Hepatocyte (in vitro differentiated cells): ENCODE measurements around the gene COPS7A.

Experiments
- EZH2 ChIP-seq: fragments of 200-600 bp; sonication (generic); IDR thresholded peaks from 2 replicates; pipeline ENCODE4 v1.6.1; 2016; ENCODE audit warnings: antibody characterized with exemption, mild to moderate bottlenecking, borderline replicate concordance
- TF ChIP-seq, protein P1 (sequence below): fragments of 200-600 bp; sonication (generic); IDR thresholded peaks from 2 replicates; pipeline ENCODE4 v1.5.1; 2016; ENCODE audit warnings: antibody characterized with exemption, mild to moderate bottlenecking; ENCODE audit not compliant: poor library complexity

DNA sequence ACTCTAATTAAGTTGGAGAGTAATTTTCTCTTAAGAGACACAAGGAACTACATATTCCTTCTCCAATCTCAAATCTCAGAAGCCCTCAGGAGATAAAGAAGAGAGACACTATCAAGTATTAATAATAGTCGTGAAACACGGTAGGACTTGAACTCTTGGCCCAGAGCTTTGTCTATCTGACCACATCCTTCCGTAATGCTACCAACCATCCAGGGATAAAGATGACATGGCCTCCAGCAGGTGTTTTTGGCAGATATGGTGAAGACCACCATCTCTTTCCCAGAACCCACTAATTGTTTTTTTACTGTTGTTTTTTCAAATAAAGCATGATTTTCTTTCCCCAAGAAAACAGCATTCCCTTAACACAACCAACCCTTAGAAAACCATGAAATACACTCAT, 38.0 kb upstream of the COPS7A start:
- TF ChIP-seq, protein P1, sequence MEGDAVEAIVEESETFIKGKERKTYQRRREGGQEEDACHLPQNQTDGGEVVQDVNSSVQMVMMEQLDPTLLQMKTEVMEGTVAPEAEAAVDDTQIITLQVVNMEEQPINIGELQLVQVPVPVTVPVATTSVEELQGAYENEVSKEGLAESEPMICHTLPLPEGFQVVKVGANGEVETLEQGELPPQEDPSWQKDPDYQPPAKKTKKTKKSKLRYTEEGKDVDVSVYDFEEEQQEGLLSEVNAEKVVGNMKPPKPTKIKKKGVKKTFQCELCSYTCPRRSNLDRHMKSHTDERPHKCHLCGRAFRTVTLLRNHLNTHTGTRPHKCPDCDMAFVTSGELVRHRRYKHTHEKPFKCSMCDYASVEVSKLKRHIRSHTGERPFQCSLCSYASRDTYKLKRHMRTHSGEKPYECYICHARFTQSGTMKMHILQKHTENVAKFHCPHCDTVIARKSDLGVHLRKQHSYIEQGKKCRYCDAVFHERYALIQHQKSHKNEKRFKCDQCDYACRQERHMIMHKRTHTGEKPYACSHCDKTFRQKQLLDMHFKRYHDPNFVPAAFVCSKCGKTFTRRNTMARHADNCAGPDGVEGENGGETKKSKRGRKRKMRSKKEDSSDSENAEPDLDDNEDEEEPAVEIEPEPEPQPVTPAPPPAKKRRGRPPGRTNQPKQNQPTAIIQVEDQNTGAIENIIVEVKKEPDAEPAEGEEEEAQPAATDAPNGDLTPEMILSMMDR, result no peak
- TF ChIP-seq EZH2, result no peak
